SW 1271 (cell line): Measurements from ENCODE around the gene ZNF529.
"Not testable (repeated sequence)": the region's sequence is repeated elsewhere in the genome, so short reads cannot be mapped to it uniquely, and the experiment has no call there.

Experiments used
- DNase-seq, 2 experiments: peaks; one replicate each; lab custom pipeline; 2025; lab: John Stamatoyannopoulos, UW

The ZNF529 gene

GRCh38 chr19:36573020-36573894 is at the start of gene ZNF529:
Gene ZNF529 (minus strand): TSS chr19:36573292. CDS start chr19:36572346, 946 bp downstream.
- peak; percentile 71 to 87 for DNase-seq

GRCh38 chr19:36605877-36606478 is 32.9 kb upstream of the ZNF529 start:
- DNase-seq, result no peak

- peak; percentile 10 to 38 for DNase-seq
These were observed 32.2 kb upstream of the ZNF529 start, which contains the start of gene ZNF382 for GRCh38 chr19:36605101-36605876. Gene ZNF382 (plus strand): TSS chr19:36605313. CDS start chr19:36609915, 4,602 bp downstream.

- peak; percentile 15 to 57 for DNase-seq
These were observed 31.6 kb upstream of the ZNF529 start for GRCh38 chr19:36604656-36605100.

- not testable (repeated sequence) for DNase-seq
These were observed 29.6 kb upstream of the ZNF529 start for GRCh38 chr19:36602681-36603080.

- DNase-seq, result no peak
These were observed 6.2 kb upstream of the ZNF529 start for GRCh38 chr19:36579255-36579654.

GRCh38 chr19:36577271-36577996 is 4.3 kb upstream of the ZNF529 start:
- DNase-seq, result peak in 1 of 2 experiments; percentile 34

- no peak for DNase-seq
These were observed 1.6 kb upstream of the ZNF529 start for GRCh38 chr19:36574741-36575140.

- peak in 1 of 2 experiments; percentile 11 for DNase-seq
These were observed 1.0 kb upstream of the ZNF529 start for GRCh38 chr19:36573895-36574720.

GRCh38 chr19:36572593-36573019 is 486 bp downstream of the ZNF529 start:
- DNase-seq, result no peak

GRCh38 chr19:36564391-36564790 is 8.7 kb downstream of the ZNF529 start:
- DNase-seq, result no peak

- no peak for DNase-seq
These were observed 25.9 kb downstream of the ZNF529 start for GRCh38 chr19:36547001-36547732.

GRCh38 chr19:36528921-36529518 is 44.1 kb downstream of the ZNF529 start:
- no peak for DNase-seq

- DNase-seq, result peak; percentile 89 to 91
These were observed 44.7 kb downstream of the ZNF529 start, which contains the start of gene ZNF260 for GRCh38 chr19:36528194-36528920. Gene ZNF260 (minus strand): TSS chr19:36528271. CDS start chr19:36515238, 13,033 bp downstream.

- DNase-seq, result no peak
These were observed 45.3 kb downstream of the ZNF529 start for GRCh38 chr19:36527873-36528193.

- no peak for DNase-seq
These were observed 45.8 kb downstream of the ZNF529 start for GRCh38 chr19:36527341-36527740.

GRCh38 chr19:36526581-36526980 is 46.5 kb downstream of the ZNF529 start:
- no peak for DNase-seq

GRCh38 chr19:36524617-36525016 is 48.5 kb downstream of the ZNF529 start:
- DNase-seq, result no peak
